Measurements from ENCODE around the gene CD58.

- TF ChIP-seq, protein P1, sequence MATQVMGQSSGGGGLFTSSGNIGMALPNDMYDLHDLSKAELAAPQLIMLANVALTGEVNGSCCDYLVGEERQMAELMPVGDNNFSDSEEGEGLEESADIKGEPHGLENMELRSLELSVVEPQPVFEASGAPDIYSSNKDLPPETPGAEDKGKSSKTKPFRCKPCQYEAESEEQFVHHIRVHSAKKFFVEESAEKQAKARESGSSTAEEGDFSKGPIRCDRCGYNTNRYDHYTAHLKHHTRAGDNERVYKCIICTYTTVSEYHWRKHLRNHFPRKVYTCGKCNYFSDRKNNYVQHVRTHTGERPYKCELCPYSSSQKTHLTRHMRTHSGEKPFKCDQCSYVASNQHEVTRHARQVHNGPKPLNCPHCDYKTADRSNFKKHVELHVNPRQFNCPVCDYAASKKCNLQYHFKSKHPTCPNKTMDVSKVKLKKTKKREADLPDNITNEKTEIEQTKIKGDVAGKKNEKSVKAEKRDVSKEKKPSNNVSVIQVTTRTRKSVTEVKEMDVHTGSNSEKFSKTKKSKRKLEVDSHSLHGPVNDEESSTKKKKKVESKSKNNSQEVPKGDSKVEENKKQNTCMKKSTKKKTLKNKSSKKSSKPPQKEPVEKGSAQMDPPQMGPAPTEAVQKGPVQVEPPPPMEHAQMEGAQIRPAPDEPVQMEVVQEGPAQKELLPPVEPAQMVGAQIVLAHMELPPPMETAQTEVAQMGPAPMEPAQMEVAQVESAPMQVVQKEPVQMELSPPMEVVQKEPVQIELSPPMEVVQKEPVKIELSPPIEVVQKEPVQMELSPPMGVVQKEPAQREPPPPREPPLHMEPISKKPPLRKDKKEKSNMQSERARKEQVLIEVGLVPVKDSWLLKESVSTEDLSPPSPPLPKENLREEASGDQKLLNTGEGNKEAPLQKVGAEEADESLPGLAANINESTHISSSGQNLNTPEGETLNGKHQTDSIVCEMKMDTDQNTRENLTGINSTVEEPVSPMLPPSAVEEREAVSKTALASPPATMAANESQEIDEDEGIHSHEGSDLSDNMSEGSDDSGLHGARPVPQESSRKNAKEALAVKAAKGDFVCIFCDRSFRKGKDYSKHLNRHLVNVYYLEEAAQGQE (IDR thresholded peaks at IDR 0.05; ENCODE audit: low read depth, low read length) = no peak
- TF ChIP-seq CTCF (IDR thresholded peaks at IDR 0.05) = no peak
- no peak for TF ChIP-seq JUND (IDR thresholded peaks at IDR 0.05)
- TF ChIP-seq EP300 (IDR thresholded peaks at IDR 0.05; ENCODE audit: borderline replicate concordance in 1 of 2, low read depth in 1 of 2, low read length in 1 of 2) = no peak
- no peak for TF ChIP-seq TCF12 (IDR thresholded peaks at IDR 0.05)
- no peak for TF ChIP-seq TEAD4 (IDR thresholded peaks at IDR 0.05; ENCODE audit: borderline replicate concordance, insufficient read depth)
- TF ChIP-seq NRF1 (IDR thresholded peaks at IDR 0.05; ENCODE audit: low read depth, low read length) = no peak
- no peak for TF ChIP-seq CHD2 (IDR thresholded peaks at IDR 0.05; ENCODE audit: low read length, partially characterized antibody)
- TF ChIP-seq YY1 (IDR thresholded peaks at IDR 0.05; ENCODE audit: low read depth) = no peak
- TF ChIP-seq SMC3 (IDR thresholded peaks at IDR 0.05; ENCODE audit: low read depth, low read length) = no peak
- no peak for TF ChIP-seq POLR2AphosphoS5 (IDR thresholded peaks at IDR 0.05; ENCODE audit: low read depth, low read length)
- no peak for TF ChIP-seq RFX5 (IDR thresholded peaks at IDR 0.05; ENCODE audit: low read length)
- no peak for TF ChIP-seq GABPA (IDR thresholded peaks at IDR 0.05; ENCODE audit: low read depth)
- no peak for TF ChIP-seq RCOR1 (IDR thresholded peaks at IDR 0.05; ENCODE audit: low read length)
These were observed 11.5 kb downstream of the CD58 start for GRCh38 chr1:116559304-116559761.
